CD4-positive, alpha-beta memory T cell (primary cell): ENCODE measurements around the gene NCR2. TPM values are rescaled to one million over a fixed set of nuclear protein-coding genes. Genes with fewer than 3 reads are reported as not detected.
A peak's percentile ranks its signal among the peaks of the same experiment; 100 is the strongest.

Experiments used
- CTCF ChIA-PET: fragments of 350-600 bp; sonication (Branson Sonifier 250); formaldehyde crosslinking; loops from one replicate; lab custom pipeline; 2021; ENCODE audit warnings: inconsistent platforms; ENCODE audit not compliant: partially characterized antibody; lab: Charles Lee
- POLR2A ChIA-PET: fragments of 350-600 bp; sonication (Branson Sonifier 250); formaldehyde crosslinking; loops from one replicate; lab custom pipeline; 2021; ENCODE audit not compliant: partially characterized antibody; lab: Charles Lee
- DNase-seq, 5 donors: peaks; one replicate each; pipeline versions ENCODE4 v3.0.0 to v3.0.0-alpha.2; 2020 to 2022; ENCODE audit warnings: mixed read lengths in 1 of 5
- H3K27ac ChIP-seq: one replicate; pipeline ENCODE4 v1.7.0; 2013; ENCODE audit warnings: low read depth, low read length
- H3K27me3 ChIP-seq: 2 replicates; pipeline ENCODE4 v1.7.0; 2013; ENCODE audit warnings: mild to moderate bottlenecking, low read length, moderate library complexity; ENCODE audit not compliant: insufficient read depth
- H3K36me3 ChIP-seq: 2 replicates; pipeline ENCODE4 v1.7.0; 2013; ENCODE audit warnings: mild to moderate bottlenecking, low read length, moderate library complexity; ENCODE audit not compliant: insufficient read depth
- H3K4me1 ChIP-seq: 2 replicates; pipeline ENCODE4 v1.7.0; 2013; ENCODE audit warnings: mild to moderate bottlenecking, low read length, moderate library complexity; ENCODE audit not compliant: insufficient read depth
- H3K4me3 ChIP-seq, 2 donors: one replicate each; pipeline ENCODE4 v1.7.0; 2013; ENCODE audit warnings: low read length in 2 of 2, mild to moderate bottlenecking in 1 of 2
- H3K9me3 ChIP-seq, 2 donors: one replicate each; pipeline ENCODE4 v1.7.0; 2013; ENCODE audit warnings: low read length in 2 of 2, control low read depth in 1 of 2; ENCODE audit not compliant: control insufficient read depth in 1 of 2
- H3K27ac Mint-ChIP-seq, 7 donors: one replicate each; pipeline ENCODE4 v1.8.0; 2020 to 2021; ENCODE audit warnings: mixed read lengths in 7 of 7, mild to moderate bottlenecking in 6 of 7, inconsistent platforms in 3 of 7, moderate library complexity in 3 of 7
- H3K27me3 Mint-ChIP-seq, 2 donors: one replicate each; pipeline ENCODE4 v1.8.0; 2020 to 2021; ENCODE audit warnings: mixed read lengths in 2 of 2
- H3K36me3 Mint-ChIP-seq, 2 donors: one replicate each; pipeline ENCODE4 v1.8.0; 2020 to 2021; ENCODE audit warnings: mixed read lengths in 2 of 2, inconsistent platforms in 1 of 2, mild to moderate bottlenecking in 1 of 2
- H3K4me1 Mint-ChIP-seq, 4 donors: one replicate each; pipeline ENCODE4 v1.8.0; 2020 to 2021; ENCODE audit warnings: mixed read lengths in 4 of 4, mild to moderate bottlenecking in 1 of 4
- H3K4me3 Mint-ChIP-seq, 8 donors: one replicate each; pipeline ENCODE4 v1.8.0; 2020 to 2021; ENCODE audit warnings: mixed read lengths in 8 of 8, mild to moderate bottlenecking in 7 of 8, moderate library complexity in 6 of 8, inconsistent platforms in 3 of 8
- H3K9me3 Mint-ChIP-seq, 8 donors: one replicate each; pipeline ENCODE4 v1.8.0; 2020 to 2021; ENCODE audit warnings: mixed read lengths in 8 of 8, mild to moderate bottlenecking in 5 of 8, inconsistent platforms in 3 of 8, moderate library complexity in 1 of 8
- intact Hi-C: fragments of 100-400 bp; cut with micrococcal nuclease; formaldehyde crosslinking; loops from one replicate; pipeline ENCODE4 v1.15.1; 2023
- polyA plus RNA-seq, 2 donors: library from polyadenylated mRNA; unstranded; fragments of 300-500 nt; fragmentation: Illumina TruSeq; gene quantifications; one replicate each; pipeline ENCODE4 v1.2.3, GENCODE V29; 2021
- total RNA-seq, 2 experiments: library from RNA; stranded (reverse); gene quantifications; one replicate each; pipeline ENCODE4 v1.2.3, GENCODE V29; 2021

Gene NCR2
- total and polyA plus RNA-seq, 4 experiments from 2014 or later, result not detected

GRCh38 chr6:41373919-41374617 is 38.7 kb downstream of the NCR2 start:
- Histone ChIP-seq H3K4me3 (no peak overlapping the region), H3K27ac (no peak overlapping the region), H3K36me3 (no peaks in the 10 kb centered on the region), H3K9me3 (no peaks in the 10 kb centered on the region), H3K27me3 (peaks cover 54% of the 10 kb centered on the region), H3K4me1 (peaks cover 38% of the 10 kb centered on the region)
- H3K36me3 Mint-ChIP-seq, result peaks cover 0 to under 1% of the 10 kb centered on the region in 2 donors
- POLR2A ChIA-PET, result no interaction called here
- peaks cover 66% of the 10 kb centered on the region in 2 donors for H3K27me3 Mint-ChIP-seq
- CTCF ChIA-PET, result interaction anchor here (4.6 kb wide), 1 partner anchor 310 kb away, joined by 20 read pairs; no protein-coding TSS in a partner anchor
- DNase-seq, result no peak
- intact Hi-C loops, result no loop called here
- peak overlapping the region in 6 of 8 donors; percentile 39 to 73 (median 58) for H3K4me3 Mint-ChIP-seq
- H3K27ac Mint-ChIP-seq, result peak overlapping the region in 1 of 7 donors; percentile 13
- peaks cover 20 to 44% (median 32%) of the 10 kb centered on the region in 4 donors for H3K4me1 Mint-ChIP-seq
- H3K9me3 Mint-ChIP-seq, result peaks cover 0 to 3% (median 0%) of the 10 kb centered on the region in 8 donors

GRCh38 chr6:41374618-41375590 is 39.5 kb downstream of the NCR2 start:
- H3K4me1 ChIP-seq, result peaks cover 35% of the 10 kb centered on the region
- Mint-ChIP-seq H3K27me3 (peaks cover 66 to 67% of the 10 kb centered on the region in 2 donors), H3K9me3 (peaks cover 0 to 1% (median 0%) of the 10 kb centered on the region in 8 donors), H3K36me3 (no peaks in the 10 kb centered on the region), H3K4me3 (peak overlapping the region in 7 of 8 donors; percentile 35 to 73 (median 50)), H3K4me1 (peaks cover 20 to 43% (median 31%) of the 10 kb centered on the region in 4 donors), H3K27ac (peak overlapping the region in 1 of 7 donors; percentile 13)
- CTCF ChIA-PET, result interaction anchor here (4.6 kb wide), 1 partner anchor 310 kb away, joined by 20 read pairs; no protein-coding TSS in a partner anchor
- intact Hi-C loops, result no loop called here
- H3K9me3 ChIP-seq, result no peaks in the 10 kb centered on the region
- no peak overlapping the region for H3K4me3 ChIP-seq
- no peak overlapping the region for H3K27ac ChIP-seq
- peaks cover 47% of the 10 kb centered on the region for H3K27me3 ChIP-seq
- DNase-seq, result no peak
- H3K36me3 ChIP-seq, result no peaks in the 10 kb centered on the region
- POLR2A ChIA-PET, result no interaction called here

GRCh38 chr6:41375598-41376151 is 40.3 kb downstream of the NCR2 start:
- intact Hi-C loops, result no loop called here
- H3K4me1 ChIP-seq, result peaks cover 35% of the 10 kb centered on the region
- Mint-ChIP-seq H3K9me3 (peaks cover 0 to 1% (median 0%) of the 10 kb centered on the region in 8 donors), H3K27ac (no peak overlapping the region), H3K4me1 (peaks cover 18 to 43% (median 30%) of the 10 kb centered on the region in 4 donors), H3K4me3 (peak overlapping the region in 1 of 8 donors; percentile 3), H3K27me3 (peaks cover 63 to 64% of the 10 kb centered on the region in 2 donors), H3K36me3 (no peaks in the 10 kb centered on the region)
- no peak overlapping the region for H3K4me3 ChIP-seq
- no peak overlapping the region for H3K27ac ChIP-seq
- ChIA-PET POLR2A (no interaction called here), CTCF (interaction anchor here (1.5 kb wide), 1 partner anchor 7 kb away, joined by 5 read pairs; no protein-coding TSS in a partner anchor)
- H3K27me3 ChIP-seq, result peaks cover 43% of the 10 kb centered on the region
- H3K36me3 ChIP-seq, result no peaks in the 10 kb centered on the region
- DNase-seq, result no peak
- H3K9me3 ChIP-seq, result no peaks in the 10 kb centered on the region

- H3K27me3 ChIP-seq, result peaks cover 40% of the 10 kb centered on the region
- DNase-seq, result no peak
- H3K27ac ChIP-seq, result no peak overlapping the region
- intact Hi-C loops, result no loop called here
- CTCF ChIA-PET, result interaction anchor here (1.5 kb wide), 1 partner anchor 8 kb away, joined by 5 read pairs; no protein-coding TSS in a partner anchor
- POLR2A ChIA-PET, result no interaction called here
- H3K9me3 ChIP-seq, result no peaks in the 10 kb centered on the region
- Mint-ChIP-seq H3K27ac (no peak overlapping the region), H3K9me3 (peaks cover 0 to 1% (median 0%) of the 10 kb centered on the region in 8 donors), H3K36me3 (no peaks in the 10 kb centered on the region), H3K4me3 (no peak overlapping the region), H3K4me1 (peaks cover 15 to 39% (median 28%) of the 10 kb centered on the region in 4 donors), H3K27me3 (peaks cover 59 to 62% of the 10 kb centered on the region in 2 donors)
- no peaks in the 10 kb centered on the region for H3K36me3 ChIP-seq
- no peak overlapping the region for H3K4me3 ChIP-seq
- H3K4me1 ChIP-seq, result peaks cover 35% of the 10 kb centered on the region
Observed at GRCh38 chr6:41376176-41376575, 40.8 kb downstream of the NCR2 start.

GRCh38 chr6:41377071-41377470 is 41.7 kb downstream of the NCR2 start:
- Histone ChIP-seq H3K4me3 (no peak overlapping the region), H3K36me3 (no peaks in the 10 kb centered on the region), H3K27me3 (peaks cover 33% of the 10 kb centered on the region), H3K9me3 (no peaks in the 10 kb centered on the region), H3K4me1 (peaks cover 27% of the 10 kb centered on the region), H3K27ac (no peak overlapping the region)
- intact Hi-C loops, result no loop called here
- H3K27me3 Mint-ChIP-seq, result peaks cover 52 to 55% of the 10 kb centered on the region in 2 donors
- no peak overlapping the region for H3K27ac Mint-ChIP-seq
- ChIA-PET CTCF (interaction anchor here (1.5 kb wide), 1 partner anchor 9 kb away, joined by 5 read pairs; no protein-coding TSS in a partner anchor), POLR2A (no interaction called here)
- H3K9me3 Mint-ChIP-seq, result peaks cover 0 to under 1% (median 0%) of the 10 kb centered on the region in 8 donors
- H3K4me3 Mint-ChIP-seq, result no peak overlapping the region
- peaks cover 9 to 30% (median 20%) of the 10 kb centered on the region in 4 donors for H3K4me1 Mint-ChIP-seq
- DNase-seq, result no peak
- H3K36me3 Mint-ChIP-seq, result no peaks in the 10 kb centered on the region

- Mint-ChIP-seq H3K36me3 (no peaks in the 10 kb centered on the region), H3K9me3 (no peaks in the 10 kb centered on the region), H3K27me3 (peaks cover 41 to 48% of the 10 kb centered on the region in 2 donors), H3K4me1 (peaks cover 2 to 14% (median 7%) of the 10 kb centered on the region in 4 donors), H3K27ac (no peak overlapping the region), H3K4me3 (no peak overlapping the region)
- H3K9me3 ChIP-seq, result no peaks in the 10 kb centered on the region
- no peak overlapping the region for H3K27ac ChIP-seq
- DNase-seq, result no peak
- CTCF ChIA-PET, result no interaction called here
- POLR2A ChIA-PET, result no interaction called here
- H3K36me3 ChIP-seq, result no peaks in the 10 kb centered on the region
- H3K4me3 ChIP-seq, result no peak overlapping the region
- peaks cover 23% of the 10 kb centered on the region for H3K27me3 ChIP-seq
- H3K4me1 ChIP-seq, result peaks cover 7% of the 10 kb centered on the region
- intact Hi-C loops, result no loop called here
Observed at GRCh38 chr6:41379306-41379705, 43.9 kb downstream of the NCR2 start.
